ENCODE data around the gene CEACAM19.
"Not testable (repeated sequence)": the region's sequence is repeated elsewhere in the genome, so short reads cannot be mapped to it uniquely, and the experiment has no call there.

- not testable (repeated sequence) for TF ChIP-seq CTCF, EZH2, EZH2phosphoT487 (IDR thresholded peaks at IDR 0.05)
Observed at GRCh38 chr19:44721369-44721768, 50.1 kb downstream of the CEACAM19 start.
